ENCODE measurements around the gene KIRREL3. TPM values are rescaled to one million over a fixed set of nuclear protein-coding genes. Genes with fewer than 3 reads are reported as not detected.

Gene KIRREL3
- polyA plus RNA-seq, 1 of the 3 experiments (the other 2 are of a cell fraction), result 3.7 TPM

DNA sequence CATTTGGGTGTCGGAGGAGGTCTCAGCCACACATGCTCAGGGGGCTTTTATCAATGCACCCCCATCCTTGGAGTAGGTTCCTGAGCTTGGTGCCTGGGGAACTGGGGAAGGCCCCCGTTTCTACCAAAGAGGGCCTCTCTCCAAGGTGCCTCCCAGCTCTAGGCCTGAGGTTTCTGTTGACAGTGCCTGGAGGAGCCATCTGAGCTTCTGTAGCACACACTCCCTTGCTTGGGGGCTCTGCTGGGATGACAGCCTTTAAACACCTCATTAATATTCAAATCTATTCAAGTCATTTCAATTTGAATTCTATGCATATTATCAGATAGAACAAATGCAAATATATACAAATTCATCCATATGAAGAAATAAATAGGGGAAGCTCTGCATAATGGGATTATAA, 18.9 kb downstream of the KIRREL3 start:
- no peaks in the 10 kb centered on the region for H3F3A ChIP-seq (replicated peaks; ENCODE audit: insufficient read depth)
- no peaks in the 10 kb centered on the region for H3K36me3 ChIP-seq (replicated peaks in 1 of 2; ENCODE audit: control insufficient read depth in 1 of 2, insufficient read depth in 2 of 2, low read length in 1 of 2)
- TF ChIP-seq RFX5 (IDR thresholded peaks at IDR 0.05; ENCODE audit: low read length), result no peak
- H3K4me3 ChIP-seq (ENCODE audit: low read depth in 2 of 2, low read length in 1 of 2), result no peak overlapping the region
- CTCF ChIA-PET, result interaction anchor here (1.0 to 2.5 kb wide), 3 partner anchors 9 to 501 kb away, joined by 3 to 20 read pairs (median 6); no protein-coding TSS in a partner anchor
- no peak for DNase-seq
- H4K20me1 ChIP-seq (ENCODE audit: insufficient read depth), result no peaks in the 10 kb centered on the region
- no peaks in the 10 kb centered on the region for H3K9me2 ChIP-seq
- no peak overlapping the region for H2AFZ ChIP-seq (ENCODE audit: low read depth)
- no peak overlapping the region for H3K27ac ChIP-seq (ENCODE audit: low read depth in 2 of 2, low read length in 1 of 2)
- H3K9ac ChIP-seq, result no peak overlapping the region
- H3K4me1 ChIP-seq (ENCODE audit: control insufficient read depth in 1 of 2, insufficient read depth in 2 of 2, low read depth in 1 of 2, low read length in 1 of 2), result no peaks in the 10 kb centered on the region
- no peaks in the 10 kb centered on the region for H3K27me3 ChIP-seq (ENCODE audit: insufficient read depth)
- 83% methylated on average over 1 of the region's 2 CpGs for WGBS (ENCODE audit: low lambda C conversion rate)
- no peak overlapping the region for H3K4me2 ChIP-seq
- POLR2A ChIA-PET, result no interaction called here
- no peaks in the 10 kb centered on the region for H3K9me3 ChIP-seq
- peaks cover 87% of the 10 kb centered on the region; the same call in 1 of the 2 replicates for H3K79me2 ChIP-seq (ENCODE audit: insufficient read depth)

- no peaks in the 10 kb centered on the region for H3F3A ChIP-seq (replicated peaks; ENCODE audit: insufficient read depth)
- H3K4me2 ChIP-seq, result no peak overlapping the region
- H3K9me3 ChIP-seq, result no peaks in the 10 kb centered on the region
- no peak for DNase-seq
- H2AFZ ChIP-seq (ENCODE audit: low read depth), result no peak overlapping the region
- no peaks in the 10 kb centered on the region for H3K4me1 ChIP-seq (ENCODE audit: control insufficient read depth in 1 of 2, insufficient read depth in 2 of 2, low read depth in 1 of 2, low read length in 1 of 2)
- H3K79me2 ChIP-seq (ENCODE audit: insufficient read depth), result peaks cover 63% of the 10 kb centered on the region; the same call in 1 of the 2 replicates
- no peak overlapping the region for H3K27ac ChIP-seq (ENCODE audit: low read depth in 2 of 2, low read length in 1 of 2)
- no peaks in the 10 kb centered on the region for H4K20me1 ChIP-seq (ENCODE audit: insufficient read depth)
- no peak overlapping the region for H3K4me3 ChIP-seq (ENCODE audit: low read depth in 2 of 2, low read length in 1 of 2)
- H3K9me2 ChIP-seq, result no peaks in the 10 kb centered on the region
- 82% methylated on average over 5 of the region's 5 CpGs for WGBS (ENCODE audit: low lambda C conversion rate)
- TF ChIP-seq POLR2AphosphoS5 (IDR thresholded peaks at IDR 0.05; ENCODE audit: low read depth, low read length) (no peak), TEAD4 (IDR thresholded peaks at IDR 0.05; ENCODE audit: borderline replicate concordance, insufficient read depth) (no peak), RXRA (IDR thresholded peaks at IDR 0.05; ENCODE audit: borderline replicate concordance, low read depth) (no peak), MEF2A (IDR thresholded peaks at IDR 0.05; ENCODE audit: borderline replicate concordance, low read depth) (no peak), YY1 (IDR thresholded peaks at IDR 0.05; ENCODE audit: low read depth) (no peak), RFX5 (IDR thresholded peaks at IDR 0.05; ENCODE audit: low read length) (no peak), FOSL2 (IDR thresholded peaks at IDR 0.05; ENCODE audit: borderline replicate concordance, low read depth) (no peak), CTCF (IDR thresholded peaks at IDR 0.05) (no peak), FOXM1 (IDR thresholded peaks at IDR 0.05; ENCODE audit: low read depth) (no peak), USF1 (IDR thresholded peaks at IDR 0.05; ENCODE audit: borderline replicate concordance, low read depth) (no peak), RAD21 (IDR thresholded peaks at IDR 0.05; ENCODE audit: low read length) (no peak)
- TF ChIP-seq, protein P1, sequence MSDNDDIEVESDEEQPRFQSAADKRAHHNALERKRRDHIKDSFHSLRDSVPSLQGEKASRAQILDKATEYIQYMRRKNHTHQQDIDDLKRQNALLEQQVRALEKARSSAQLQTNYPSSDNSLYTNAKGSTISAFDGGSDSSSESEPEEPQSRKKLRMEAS (IDR thresholded peaks at IDR 0.05; ENCODE audit: low read depth), result no peak
- H3K27me3 ChIP-seq (ENCODE audit: insufficient read depth), result no peaks in the 10 kb centered on the region
- no peak overlapping the region for H3K9ac ChIP-seq
- CTCF ChIA-PET, result interaction anchor here (0.8 to 3.7 kb wide), 4 partner anchors 9 to 265 kb away, joined by 3 to 14 read pairs (median 4); no protein-coding TSS in a partner anchor
- H3K36me3 ChIP-seq (replicated peaks in 1 of 2; ENCODE audit: control insufficient read depth in 1 of 2, insufficient read depth in 2 of 2, low read length in 1 of 2), result no peaks in the 10 kb centered on the region
- POLR2A ChIA-PET, result no interaction called here
These were observed 21.7 kb downstream of the KIRREL3 start for GRCh38 chr11:126978911-126979310.

Data from SK-N-SH (cell line).